Astrocyte of the cerebellum (primary cell): ENCODE results near the gene RPP14.

Experiments used
- DNase-seq: peaks from one replicate; pipeline ENCODE4 v3.0.0-alpha.2; 2011; ENCODE audit warnings: low read depth
- H3K4me3 ChIP-seq: 2 replicates; pipeline ENCODE4 v1.5.1; 2011; ENCODE audit warnings: mild to moderate bottlenecking, low read depth, low read length, moderate library complexity
- CTCF ChIP-seq: IDR thresholded peaks from 2 replicates; pipeline ENCODE4 v1.5.1; 2012; ENCODE audit warnings: low read length, low read depth, moderate library complexity, mild to moderate bottlenecking; ENCODE audit errors: missing control alignments
- in situ Hi-C: cut with HindIII; loops from 2 replicates; pipeline ENCODE4 v1.10.0; 2017; ENCODE audit warnings: low sequenced_read_pairs

RPP14 gene

GRCh38 chr3:58351920-58352319, 45.9 kb downstream of the RPP14 start:
- H3K4me3 ChIP-seq = no peak overlapping the region
- TF ChIP-seq CTCF = no peak
- DNase-seq = no peak
- in situ Hi-C loops = no loop called here

- no peak overlapping the region for H3K4me3 ChIP-seq
- in situ Hi-C loops = no loop called here
- TF ChIP-seq CTCF = no peak
- no peak for DNase-seq
Measured at GRCh38 chr3:58352626-58353025, 46.6 kb downstream of the RPP14 start.

- in situ Hi-C loops = no loop called here
- no peak overlapping the region for H3K4me3 ChIP-seq
- no peak for TF ChIP-seq CTCF
- no peak for DNase-seq
Measured at GRCh38 chr3:58353722-58354553, 47.9 kb downstream of the RPP14 start.

- no peak overlapping the region for H3K4me3 ChIP-seq
- in situ Hi-C loops = no loop called here
- DNase-seq = no peak
- TF ChIP-seq CTCF = no peak
Measured at GRCh38 chr3:58355179-58355578, 49.1 kb downstream of the RPP14 start.

- in situ Hi-C loops = no loop called here
- no peak overlapping the region for H3K4me3 ChIP-seq
- no peak for DNase-seq
- no peak for TF ChIP-seq CTCF
Measured at GRCh38 chr3:58356054-58356453, 50.0 kb downstream of the RPP14 start.

GRCh38 chr3:58357402-58357801, 51.4 kb downstream of the RPP14 start:
- DNase-seq = no peak
- no peak for TF ChIP-seq CTCF
- no peak overlapping the region for H3K4me3 ChIP-seq
- in situ Hi-C loops = no loop called here
